B cell (primary cell): ENCODE results near the gene ATP1B4. TPM values are rescaled to one million over a fixed set of nuclear protein-coding genes. Genes with fewer than 3 reads are reported as not detected.

Source experiments
- ATAC-seq: fragments of 200-7000 bp; cut with Tn5 transposase; one replicate; pipeline ENCODE4 v1.10.0; 2021; ENCODE audit warnings: low read depth, mild to moderate bottlenecking, moderate number of reproducible peaks, moderate library complexity
- CTCF ChIA-PET: fragments of 350-600 bp; sonication (Branson Sonifier 250); formaldehyde crosslinking; loops from one replicate; lab custom pipeline; 2021; ENCODE audit warnings: antibody characterized with exemption, inconsistent platforms; lab: Charles Lee
- POLR2A ChIA-PET: fragments of 350-600 bp; sonication (Branson Sonifier 250); formaldehyde crosslinking; loops from one replicate; lab custom pipeline; 2021; ENCODE audit warnings: antibody characterized with exemption; lab: Charles Lee
- DNase-seq: peaks from one replicate; pipeline ENCODE4 v3.0.0; 2013
- H2AFZ ChIP-seq: 2 replicates; pipeline ENCODE4 v1.6.1; 2012; ENCODE audit warnings: mild to moderate bottlenecking, low read depth, low read length; ENCODE audit not compliant: insufficient read depth, poor library complexity, severe bottlenecking
- H3K27ac ChIP-seq, 2 donors: 1 replicate in 1 of 2; 2 replicates in 1 of 2; pipeline ENCODE4 v1.5.1; 2012 to 2013; ENCODE audit warnings: low read length in 2 of 2, mild to moderate bottlenecking in 2 of 2, moderate library complexity in 1 of 2
- H3K27me3 ChIP-seq, 4 experiments: fragments of 200-600 bp in 1 of 4; sonication (generic) in 1 of 4; replicated peaks in 1 of 4; 1 replicate in 2 of 4; 2 replicates in 2 of 4; pipeline versions ENCODE4 v1.6.1 to v1.7.0; 2013 to 2016; ENCODE audit warnings: low read length in 3 of 4, mild to moderate bottlenecking in 2 of 4, mixed read lengths in 1 of 4, moderate library complexity in 1 of 4; ENCODE audit not compliant: insufficient read depth in 4 of 4, control insufficient read depth in 3 of 4; ENCODE audit errors: control extremely low read depth in 1 of 4
- H3K36me3 ChIP-seq, 2 experiments: replicated peaks in 1 of 2; 1 replicate in 1 of 2; 2 replicates in 1 of 2; pipeline versions ENCODE4 v1.6.1 to v1.7.1; 2013; ENCODE audit warnings: low read length in 1 of 2; ENCODE audit not compliant: insufficient read depth in 2 of 2, control insufficient read depth in 1 of 2; ENCODE audit errors: control extremely low read depth in 1 of 2, extremely low read depth in 1 of 2
- H3K4me1 ChIP-seq, 2 donors: fragments of 200-600 bp in 1 of 2; sonication (generic) in 1 of 2; 1 replicate in 1 of 2; 2 replicates in 1 of 2; pipeline versions ENCODE4 v1.5.1 to v1.6.1; 2013 to 2017; ENCODE audit warnings: low read length in 2 of 2; ENCODE audit not compliant: control insufficient read depth in 2 of 2, insufficient read depth in 2 of 2
- H3K4me2 ChIP-seq: replicated peaks from 2 replicates; pipeline ENCODE3; 2012; ENCODE audit warnings: mild to moderate bottlenecking, low read depth, low read length; ENCODE audit not compliant: poor library complexity, severe bottlenecking
- H3K4me3 ChIP-seq, 5 experiments: fragments of 200-600 bp in 1 of 5; sonication (generic) in 1 of 5; 1 replicate in 3 of 5; 2 replicates in 2 of 5; pipeline versions ENCODE4 v1.5.1 to v1.7.0; 2011 to 2016; ENCODE audit warnings: low read length in 4 of 5, mild to moderate bottlenecking in 4 of 5, low read depth in 2 of 5, control low read depth in 1 of 5, moderate library complexity in 1 of 5; ENCODE audit not compliant: insufficient read depth in 1 of 5; ENCODE audit errors: control extremely low read depth in 1 of 5, extremely low read depth in 1 of 5
- H3K79me2 ChIP-seq: fragments of 200-600 bp; sonication (generic); one replicate; pipeline ENCODE4 v1.6.0; 2016; ENCODE audit warnings: low read length; ENCODE audit not compliant: control insufficient read depth, insufficient read depth
- H3K9ac ChIP-seq: fragments of 200-600 bp; sonication (generic); 2 replicates; pipeline ENCODE4 v1.6.1; 2017; ENCODE audit warnings: mild to moderate bottlenecking, low read length, moderate library complexity
- H3K9me3 ChIP-seq, 3 donors: one replicate each; pipeline versions ENCODE4 v1.6.1 to v1.7.1; 2013; ENCODE audit warnings: low read length in 2 of 3; ENCODE audit not compliant: control insufficient read depth in 2 of 3, insufficient read depth in 1 of 3; ENCODE audit errors: control extremely low read depth in 1 of 3
- H4K20me1 ChIP-seq: 2 replicates; pipeline ENCODE4 v1.6.0; 2012; ENCODE audit warnings: mild to moderate bottlenecking, low read length; ENCODE audit not compliant: insufficient read depth, control insufficient read depth, poor library complexity, severe bottlenecking
- H3K27ac Mint-ChIP-seq: one replicate; pipeline ENCODE4 v1.8.0; 2021; ENCODE audit warnings: mixed read lengths
- H3K27me3 Mint-ChIP-seq: one replicate; pipeline ENCODE4 v1.8.0; 2021; ENCODE audit warnings: mixed read lengths
- H3K4me1 Mint-ChIP-seq: one replicate; pipeline ENCODE4 v1.8.0; 2021; ENCODE audit warnings: mixed read lengths
- H3K4me3 Mint-ChIP-seq: one replicate; pipeline ENCODE4 v1.8.0; 2021; ENCODE audit warnings: mixed read lengths
- H3K9me3 Mint-ChIP-seq: one replicate; pipeline ENCODE4 v1.8.0; 2022; ENCODE audit warnings: mixed read lengths; ENCODE audit not compliant: insufficient read depth
- CTCF ChIP-seq: fragments of 200-600 bp; IDR thresholded peaks from one replicate; pipeline ENCODE4 v1.8.0; 2022; ENCODE audit warnings: antibody characterized with exemption, mild to moderate bottlenecking
- EZH2 ChIP-seq: IDR thresholded peaks from 2 replicates; pipeline ENCODE4 v1.6.1; 2012; ENCODE audit warnings: borderline replicate concordance, low read depth, mild to moderate bottlenecking, moderate library complexity, low read length; ENCODE audit not compliant: insufficient read depth, poor library complexity, severe bottlenecking
- WGBS: methylation state at CpG from one replicate; pipeline ENCODE4 v1.1.5; 2013; ENCODE audit warnings: missing lambda C conversion rate; ENCODE audit not compliant: insufficient coverage; 5-methylcytosine and 5-hydroxymethylcytosine counted together
- intact Hi-C: fragments of 100-400 bp; cut with micrococcal nuclease; formaldehyde crosslinking; loops from one replicate; pipeline ENCODE4 v1.10.0; 2022
- polyA plus RNA-seq: library from polyadenylated mRNA; depleted of rRNA; stranded (reverse); fragments of >200 nt; gene quantifications from 2 replicates; pipeline ENCODE4 v1.2.3, GENCODE V29; 2012
- total RNA-seq, 2 donors: library from RNA; stranded (reverse); fragments of 120-200 nt in 1 of 2; gene quantifications; 1 replicate in 1 of 2; 2 replicates in 1 of 2; pipeline versions ENCODE4 v1.2.3 to v1.2.4, GENCODE V29; 2013 to 2022

Gene ATP1B4
- total and polyA plus RNA-seq, 2 donors (not counting 1 experiment from before 2014, with no cell fraction given) = not detected

- Histone ChIP-seq H2AFZ (no peak overlapping the region), H4K20me1 (no peaks in the 10 kb centered on the region), H3K79me2 (no peaks in the 10 kb centered on the region), H3K27me3 (no peaks in the 10 kb centered on the region), H3K27ac (no peak overlapping the region), H3K4me3 (no peak overlapping the region), H3K4me1 (peaks cover 0 to 4% of the 10 kb centered on the region in 2 donors), H3K9ac (no peak overlapping the region), H3K9me3 (no peaks in the 10 kb centered on the region), H3K36me3 (no peaks in the 10 kb centered on the region), H3K4me2 (no peak overlapping the region)
- TF ChIP-seq CTCF (no peak), EZH2 (no peak)
- DNase-seq (no peak), ATAC-seq (no peak)
- Mint-ChIP-seq H3K27ac (no peak overlapping the region), H3K9me3 (no peaks in the 10 kb centered on the region), H3K27me3 (peaks cover 7% of the 10 kb centered on the region), H3K4me1 (peaks cover 2% of the 10 kb centered on the region), H3K4me3 (no peak overlapping the region)
- WGBS = no CpG with 5 or more reads among the region's 5 CpGs
- intact Hi-C loops = no loop called here
- ChIA-PET CTCF (interaction anchor here (1.2 kb wide), 1 partner anchor 71 kb away, joined by 3 read pairs; no protein-coding TSS in a partner anchor), POLR2A (no interaction called here)
Observed at GRCh38 chrX:120378570-120378969, 16.7 kb downstream of the ATP1B4 start.

GRCh38 chrX:120379937-120380681 is 18.2 kb downstream of the ATP1B4 start:
- H3K9ac ChIP-seq = no peak overlapping the region
- ChIA-PET POLR2A (no interaction called here), CTCF (interaction anchor here (0.5 to 3.1 kb wide), 8 partner anchors 44 to 95 kb away, joined by 3 to 22 read pairs (median 6); no protein-coding TSS in a partner anchor)
- H3K36me3 ChIP-seq = no peaks in the 10 kb centered on the region
- DNase-seq (no peak), ATAC-seq (no peak)
- TF ChIP-seq EZH2 (no peak), CTCF (no peak)
- no peak overlapping the region for H3K4me2 ChIP-seq
- H3K4me1 Mint-ChIP-seq = peaks cover 2% of the 10 kb centered on the region
- H3K4me3 ChIP-seq = no peak overlapping the region
- H3K27ac Mint-ChIP-seq = no peak overlapping the region
- no peaks in the 10 kb centered on the region for H3K9me3 ChIP-seq
- H4K20me1 ChIP-seq = no peaks in the 10 kb centered on the region
- H3K79me2 ChIP-seq = no peaks in the 10 kb centered on the region
- intact Hi-C loops = loop anchor here (1.0 kb wide), 1 partner anchor 70 kb away; no protein-coding TSS in a partner anchor
- H3K9me3 Mint-ChIP-seq = no peaks in the 10 kb centered on the region
- H3K27ac ChIP-seq = no peak overlapping the region
- no peaks in the 10 kb centered on the region for H3K27me3 ChIP-seq
- WGBS = no CpG with 5 or more reads among the region's 6 CpGs
- no peak overlapping the region for H3K4me3 Mint-ChIP-seq
- peaks cover 7% of the 10 kb centered on the region for H3K27me3 Mint-ChIP-seq
- H2AFZ ChIP-seq = no peak overlapping the region
- peaks cover 0 to 4% of the 10 kb centered on the region in 2 donors for H3K4me1 ChIP-seq
